Raji (cell line): ENCODE data around the gene JUNB.
A peak's percentile ranks its signal among the peaks of the same experiment; 100 is the strongest.

Experiments used
- POLR2A ChIP-seq: IDR thresholded peaks from 2 replicates; pipeline ENCODE4 v1.6.1; 2011; ENCODE audit warnings: low read depth, low read length, control low read depth; ENCODE audit not compliant: insufficient read depth

The JUNB gene

DNA sequence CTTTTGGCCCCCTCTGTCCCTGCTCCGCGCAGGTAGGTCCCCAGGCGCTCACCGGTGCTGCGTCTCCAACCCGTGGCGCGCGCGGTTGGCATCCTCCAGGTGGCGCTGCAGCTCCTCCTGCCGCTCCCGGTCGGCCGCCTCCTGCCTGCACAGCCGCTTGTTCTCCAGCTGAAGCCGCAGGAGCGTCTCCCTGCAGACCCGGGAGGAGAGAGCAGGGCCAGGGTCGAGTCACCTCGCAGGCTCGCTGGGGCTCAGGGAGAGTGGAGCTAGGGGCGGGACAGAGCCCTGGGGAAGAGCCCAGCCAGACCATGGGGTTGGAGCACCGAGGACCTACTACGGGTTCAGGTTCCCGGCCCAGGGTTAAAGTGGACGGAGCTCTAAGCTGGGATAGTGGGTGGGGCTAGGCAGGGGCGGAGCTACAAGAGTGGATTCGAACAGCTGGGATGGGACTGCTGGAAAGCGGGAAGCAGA is 25.2 kb upstream of the JUNB start:
- TF ChIP-seq POLR2A = no peak

- TF ChIP-seq POLR2A = no peak
These were observed 24.1 kb upstream of the JUNB start for GRCh38 chr19:12767150-12767549.

DNA sequence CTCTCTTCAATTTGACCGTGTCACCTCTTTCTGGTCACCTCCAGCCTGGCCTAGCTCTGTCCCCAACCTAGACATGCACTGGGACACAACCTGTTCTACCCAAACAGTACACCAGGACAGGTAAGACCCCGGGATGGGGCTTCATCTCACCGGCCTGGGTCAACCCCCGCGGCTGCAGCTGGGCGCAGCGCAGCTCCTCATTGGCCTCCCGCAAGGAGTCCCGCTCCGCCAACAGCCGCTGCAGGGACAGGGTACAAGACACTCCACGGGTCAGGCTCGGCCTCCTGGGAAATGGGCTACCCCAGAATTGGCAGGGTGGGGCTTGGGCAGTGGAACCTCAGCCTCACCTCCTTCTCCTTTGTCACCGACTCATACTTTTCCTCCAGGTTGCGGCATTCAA is 23.6 kb upstream of the JUNB start:
- TF ChIP-seq POLR2A = no peak

GRCh38 chr19:12769689-12770088 is 21.6 kb upstream of the JUNB start:
- TF ChIP-seq POLR2A = no peak

GRCh38 chr19:12770922-12771321 is 20.4 kb upstream of the JUNB start:
- TF ChIP-seq POLR2A = no peak

DNA sequence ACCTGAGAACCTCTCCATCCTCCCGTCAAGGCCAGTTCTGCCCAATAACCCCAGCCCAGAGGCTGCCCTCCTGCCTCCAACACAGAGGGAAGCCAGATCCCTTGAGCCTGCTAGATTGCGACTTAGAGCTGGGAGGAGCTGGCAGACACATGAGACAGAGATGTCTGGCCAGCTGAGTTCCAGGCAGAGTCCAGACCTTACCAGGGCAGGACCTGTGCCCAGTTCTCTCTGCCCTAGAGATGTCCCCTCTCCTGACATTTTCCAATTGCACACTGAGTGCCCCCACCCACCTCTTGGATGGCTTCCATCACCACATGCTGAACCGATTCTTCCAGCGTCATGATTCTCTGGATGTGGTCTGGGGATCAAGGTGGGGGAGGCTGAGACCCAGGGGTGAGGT is 19.0 kb upstream of the JUNB start:
- TF ChIP-seq POLR2A = no peak

DNA sequence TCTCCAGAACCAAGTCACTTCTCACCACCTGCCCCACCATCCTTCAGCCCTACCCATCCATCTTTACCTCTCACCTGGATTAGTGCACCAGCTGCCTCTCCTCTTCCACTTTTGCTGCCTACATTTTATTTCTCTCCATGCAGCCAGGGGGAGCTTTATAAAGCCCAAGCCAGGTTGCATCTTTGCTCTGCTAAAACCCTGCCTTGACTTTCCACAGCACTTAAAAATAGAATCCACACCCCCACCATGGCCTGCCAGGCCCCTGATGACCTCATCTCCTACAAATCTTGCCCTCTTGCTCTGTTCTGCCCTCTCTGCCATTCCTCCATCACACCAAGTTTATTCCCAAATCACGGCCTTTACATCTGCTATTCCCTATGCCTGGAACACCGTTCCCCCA is 17.7 kb upstream of the JUNB start:
- TF ChIP-seq POLR2A = no peak

DNA sequence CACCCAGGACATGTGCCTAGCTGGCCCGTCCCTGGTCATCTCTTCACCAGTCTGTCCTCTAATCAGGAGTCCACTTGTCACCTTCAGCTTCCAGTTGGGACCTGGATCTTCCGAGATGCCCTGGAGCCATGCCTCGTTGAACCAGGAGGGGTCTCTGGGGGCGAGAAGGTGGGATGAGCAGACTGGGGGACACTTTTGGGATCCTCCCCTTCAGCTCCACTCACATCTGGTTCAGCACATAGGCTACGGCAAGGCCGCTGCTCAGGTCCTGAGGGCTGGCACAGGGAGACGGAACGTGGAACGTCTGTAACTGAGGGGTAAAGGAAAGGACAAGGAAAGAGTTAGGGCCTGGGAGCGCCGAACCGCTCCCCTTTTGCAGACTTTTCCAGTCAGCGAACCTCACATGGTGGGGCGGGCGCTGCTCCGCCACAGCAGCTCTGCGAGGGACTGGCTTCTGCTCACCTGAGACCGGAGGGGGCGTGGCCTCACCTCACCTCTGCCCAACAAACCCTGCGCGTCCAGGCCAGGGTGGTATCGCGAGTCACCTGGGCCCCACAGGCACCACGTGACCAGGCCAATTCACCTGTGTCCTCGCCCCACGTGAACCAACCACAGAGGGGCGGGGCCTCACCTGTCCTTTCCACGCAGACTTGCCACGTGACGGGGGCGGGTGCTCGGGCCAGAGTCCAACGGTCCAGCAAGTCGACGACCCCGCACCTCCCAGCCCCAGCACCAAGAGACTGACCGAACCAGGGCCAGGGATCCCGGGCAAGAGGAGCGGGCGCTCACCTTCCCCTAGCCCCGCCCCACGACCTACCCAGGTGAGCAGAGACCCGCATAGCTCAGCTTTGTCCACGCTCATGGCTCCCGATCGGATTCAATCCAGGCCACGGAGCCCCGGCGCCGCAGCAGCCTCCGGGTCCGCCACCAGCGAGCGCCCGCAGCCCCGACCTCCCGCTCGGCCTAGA is 16.4 kb upstream of the JUNB start, which contains the start of gene HOOK2:
Gene HOOK2, minus strand, starts transcription at position 965 of the 968 bp plus-strand sequence. Its CDS starts 103 bp downstream, at position 862.
- TF ChIP-seq POLR2A = peak; percentile 70

DNA sequence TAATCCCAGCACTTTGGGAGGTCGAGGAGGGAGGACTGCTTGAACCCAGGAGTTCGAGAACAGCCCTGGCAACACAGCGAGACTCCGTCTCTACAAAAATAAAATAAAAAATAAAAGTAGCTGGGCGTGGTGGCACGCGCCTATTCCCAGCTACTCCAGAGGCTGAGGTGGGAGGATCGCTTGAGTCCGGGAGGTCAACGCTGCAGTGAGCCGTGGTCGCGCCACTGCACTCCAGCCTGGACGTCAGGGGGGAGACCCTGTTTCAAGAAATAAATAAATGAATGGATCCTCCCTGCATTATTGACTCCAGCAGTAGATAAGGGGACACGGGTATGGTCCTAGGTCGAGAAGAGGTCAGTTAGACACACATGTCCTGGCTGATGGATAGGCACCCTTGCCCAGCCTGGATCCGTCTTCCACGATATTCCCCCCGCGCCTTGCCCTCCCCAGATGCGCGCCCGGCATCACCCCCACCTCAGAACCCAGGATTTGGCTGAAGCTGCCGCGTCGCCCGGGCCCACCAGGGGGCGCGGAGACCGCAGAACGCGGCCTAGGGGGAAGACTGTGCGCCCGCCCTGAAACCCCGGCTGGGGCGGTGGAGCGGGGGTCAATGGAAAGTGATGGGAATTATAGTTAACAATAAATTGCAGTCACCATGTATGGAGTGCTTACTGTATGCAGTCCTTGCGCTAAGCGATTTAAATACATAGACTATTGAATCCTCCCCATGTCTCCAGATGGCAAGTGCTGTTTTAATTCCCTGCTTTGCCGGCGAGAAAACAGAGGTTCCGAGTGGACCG is 13.9 kb upstream of the JUNB start:
- no peak; the same call in none of the 2 replicates for TF ChIP-seq POLR2A

DNA sequence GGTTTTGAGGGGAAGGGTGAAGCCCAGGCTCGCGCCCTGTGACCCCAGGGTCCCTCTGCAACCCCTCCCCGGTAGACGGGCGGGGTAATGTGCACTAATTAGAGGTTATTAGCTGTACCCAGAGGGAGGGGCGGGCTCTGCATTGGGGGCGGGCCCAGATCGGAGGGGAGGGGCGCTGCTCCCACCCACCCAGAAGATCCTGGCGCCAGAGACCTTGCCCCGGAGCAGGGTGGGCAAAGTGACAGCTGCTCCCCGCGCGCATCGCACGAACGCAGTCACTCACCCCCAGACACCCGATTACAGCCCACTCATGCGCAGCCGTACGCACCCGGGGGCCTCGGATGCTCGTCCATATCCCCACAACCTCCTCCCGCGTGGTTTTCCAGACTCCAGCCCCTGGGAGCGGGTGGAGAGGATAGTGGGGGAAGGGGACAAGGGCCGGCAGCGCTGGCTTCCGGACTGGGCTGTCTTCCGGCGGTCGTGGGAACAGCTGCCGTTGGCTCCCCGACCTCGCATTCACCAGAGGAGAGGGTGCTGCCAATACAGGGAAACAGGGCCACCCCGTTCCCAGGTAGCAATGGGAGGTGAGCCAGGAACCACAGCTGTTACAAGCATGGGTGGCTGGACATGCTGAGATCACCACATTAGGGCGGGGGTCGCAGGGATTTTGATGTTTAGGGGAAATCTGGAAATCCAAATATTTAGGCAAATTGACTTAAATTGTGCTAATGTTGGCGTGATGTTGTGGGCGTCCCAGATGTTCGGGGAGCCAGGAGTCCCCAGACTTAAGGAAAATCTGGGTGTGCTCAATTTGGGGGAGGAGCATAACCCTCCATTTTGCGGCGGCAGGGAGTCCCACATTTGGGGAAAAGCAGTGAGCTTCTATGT is 13.0 kb upstream of the JUNB start:
- peak; percentile 65 for TF ChIP-seq POLR2A

- TF ChIP-seq POLR2A = no peak
These were observed 12.5 kb upstream of the JUNB start for GRCh38 chr19:12778905-12779161.

DNA sequence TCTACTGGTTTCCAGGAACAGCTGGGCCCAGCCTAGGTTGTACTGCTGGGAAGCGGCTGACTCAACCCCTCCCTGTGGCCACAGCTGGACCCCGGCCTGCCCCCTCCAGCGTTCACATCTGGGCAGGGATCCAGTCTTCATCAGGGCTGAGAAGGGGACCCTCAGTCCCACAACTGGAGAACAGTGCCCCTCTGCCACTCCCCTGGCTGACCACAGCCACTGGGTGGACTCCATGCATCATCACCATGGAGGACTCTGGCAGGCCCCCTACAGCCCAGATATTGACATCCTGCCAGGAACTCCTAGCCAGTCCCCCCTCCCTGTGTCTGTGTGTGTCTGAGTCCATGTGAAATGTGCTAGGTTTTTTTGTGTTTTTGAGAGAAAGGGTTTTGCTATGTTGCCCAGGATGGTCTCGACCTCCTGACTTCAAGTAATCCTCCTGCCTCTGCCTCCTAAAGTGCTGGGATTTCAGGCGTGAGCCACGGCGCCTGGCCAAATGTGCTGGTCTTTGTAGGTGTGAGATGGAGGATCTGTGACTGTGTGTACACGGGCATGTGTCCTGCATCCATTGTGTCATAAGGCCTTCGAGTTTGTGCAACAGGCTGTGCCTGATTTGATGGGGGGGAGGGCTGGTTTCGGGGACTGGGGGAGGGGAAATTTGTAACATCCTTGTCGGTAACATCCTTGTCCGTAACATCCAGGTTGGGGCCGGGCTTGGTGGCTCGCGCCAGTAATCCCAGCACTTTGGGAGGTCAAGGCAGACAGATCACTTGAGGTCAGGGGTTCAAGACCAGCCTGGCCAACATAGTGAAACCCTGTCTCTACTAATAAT is 11.9 kb upstream of the JUNB start:
- TF ChIP-seq POLR2A = 0 out of 2 replicates have a peak, but pooled peaks have one; percentile 25

DNA sequence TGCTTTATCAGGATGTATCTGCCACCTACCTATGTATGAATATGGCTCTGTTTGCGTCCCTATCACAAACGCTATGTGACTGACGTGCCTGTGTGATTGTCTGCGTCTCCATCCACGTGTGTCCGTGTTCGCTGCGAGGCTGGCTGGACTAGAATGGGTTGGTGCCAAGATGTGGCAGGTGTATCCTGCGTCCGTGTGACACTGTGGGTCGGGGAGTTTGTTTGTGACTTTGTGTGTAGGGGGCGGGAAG is 9.2 kb upstream of the JUNB start:
- TF ChIP-seq POLR2A = no peak

DNA sequence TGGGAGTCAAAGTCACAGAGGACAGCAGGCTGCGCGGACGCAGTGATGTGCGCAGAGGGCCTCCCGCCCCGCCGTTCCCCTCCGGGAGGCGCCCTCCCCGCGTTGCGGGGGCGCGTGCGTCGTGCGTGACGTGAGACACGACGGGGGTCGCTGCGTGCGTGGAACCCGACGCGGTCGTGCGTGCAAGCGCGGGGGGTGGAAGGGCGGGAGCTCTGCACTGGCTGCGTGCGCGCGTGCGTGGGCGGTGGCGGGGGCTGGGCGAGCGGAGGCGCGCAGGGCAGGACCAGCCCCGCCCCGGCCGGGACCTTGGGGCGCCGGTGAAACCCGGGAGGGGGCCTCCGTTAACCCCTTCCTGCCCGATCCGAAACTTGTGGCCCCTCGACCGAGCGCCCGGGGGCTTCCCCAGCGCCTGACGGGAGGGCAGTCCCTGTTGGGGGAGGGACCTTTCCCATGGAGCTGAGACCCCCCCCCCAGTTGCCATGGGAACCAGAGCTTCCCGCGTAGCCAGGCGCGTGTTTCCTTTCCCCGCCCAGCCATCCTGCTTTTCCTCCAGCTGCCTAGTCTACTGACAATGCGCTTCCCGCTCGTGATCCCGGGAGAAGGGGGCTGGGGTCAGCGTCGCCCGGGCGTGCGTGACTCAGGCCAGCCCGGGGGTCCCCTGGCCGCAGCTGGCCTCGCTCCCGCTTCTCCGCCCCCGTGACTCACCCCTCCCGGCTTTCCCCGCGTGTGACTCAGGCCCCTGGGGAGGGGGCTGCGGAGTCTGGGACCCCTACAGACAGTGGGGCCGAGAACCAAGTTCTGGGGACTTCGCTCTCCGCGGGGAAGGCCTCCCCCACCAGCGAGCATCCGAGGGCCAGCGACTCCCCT is 8.6 kb upstream of the JUNB start:
- TF ChIP-seq POLR2A = 0 out of 2 replicates have a peak, but pooled peaks have one; percentile 53

DNA sequence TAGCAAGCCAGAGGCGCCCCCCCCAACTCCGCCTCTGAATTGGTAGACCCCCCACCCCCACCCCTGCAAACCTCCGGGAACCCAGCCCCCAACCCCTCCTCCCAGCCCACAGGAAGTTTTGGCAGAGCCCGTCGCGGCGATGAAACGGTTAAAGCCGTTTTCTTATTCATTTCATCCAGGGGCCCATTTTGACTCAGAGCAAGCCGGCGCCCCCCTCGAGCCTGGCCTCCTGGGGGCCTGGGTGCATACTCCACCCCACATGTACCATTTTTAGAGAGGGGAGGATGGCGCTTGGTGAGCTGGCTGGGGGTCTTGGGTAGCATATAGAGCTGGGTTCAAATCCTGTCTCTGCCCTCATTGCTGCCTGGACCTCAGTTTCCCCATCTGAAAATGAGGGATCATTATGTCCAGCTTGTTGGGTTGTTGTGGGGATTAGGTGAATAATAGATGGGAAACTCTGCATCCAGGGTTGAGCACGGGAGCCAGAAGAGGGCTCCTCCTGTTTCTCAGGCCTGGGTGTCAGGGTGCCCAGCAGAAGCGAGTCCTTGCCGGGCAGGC is 7.9 kb upstream of the JUNB start:
- TF ChIP-seq POLR2A = peak; percentile 22; the same call in 1 of the 2 replicates
